SK-N-SH treated with all-trans-retinoic acid at 6 μM for 48 hours (cell line): ENCODE results near the gene AKAP13.
A peak's percentile ranks its signal among the peaks of the same experiment; 100 is the strongest.
"Not testable (repeated sequence)": the region's sequence is repeated elsewhere in the genome, so short reads cannot be mapped to it uniquely, and the experiment has no call there.

Experiments used
- ATAC-seq: fragments of 200-7000 bp; cut with Tn5 transposase; 3 replicates; pipeline ENCODE4 v1.9.1; 2020; ENCODE audit warnings: mild to moderate bottlenecking, moderate library complexity
- ARNTL ChIP-seq: fragments of 450-650 bp; formaldehyde crosslinking; IDR thresholded peaks from 2 replicates; pipeline ENCODE4 v1.5.0; 2020; ENCODE audit warnings: low read depth, mild to moderate bottlenecking, moderate library complexity, borderline replicate concordance
- BACH2 ChIP-seq: fragments of 250-450 bp; sonication (Bioruptor Pico); IDR thresholded peaks from 2 replicates; pipeline ENCODE4 v1.9.0; 2021; ENCODE audit warnings: mild to moderate bottlenecking, borderline replicate concordance
- CSRNP3 ChIP-seq: fragments of 250-450 bp; sonication (Bioruptor Pico); IDR thresholded peaks from 2 replicates; pipeline ENCODE4 v1.5.1; 2021; ENCODE audit warnings: mild to moderate bottlenecking, moderate library complexity
- ESRRG ChIP-seq: fragments of 250-450 bp; sonication (Bioruptor Pico); IDR thresholded peaks from 2 replicates; pipeline ENCODE4 v1.6.1; 2021; ENCODE audit warnings: mild to moderate bottlenecking
- GLIS3 ChIP-seq: fragments of 250-450 bp; sonication (Bioruptor Pico); IDR thresholded peaks from 2 replicates; pipeline ENCODE4 v1.5.0; 2020; ENCODE audit warnings: mild to moderate bottlenecking, moderate library complexity
- OSR1 ChIP-seq: fragments of 250-450 bp; sonication (Bioruptor Pico); IDR thresholded peaks from 2 replicates; pipeline ENCODE4 v1.8.0; 2022; ENCODE audit warnings: moderate library complexity, mild to moderate bottlenecking, inconsistent platforms
- PATZ1 ChIP-seq: fragments of 250-450 bp; sonication (Bioruptor Pico); IDR thresholded peaks from 2 replicates; pipeline ENCODE4 v1.8.0; 2020; ENCODE audit warnings: mild to moderate bottlenecking, moderate library complexity, borderline replicate concordance
- POU6F1 ChIP-seq: fragments of 250-450 bp; sonication (Bioruptor Pico); IDR thresholded peaks from 2 replicates; pipeline ENCODE4 v1.8.0; 2021; ENCODE audit warnings: low read depth, mild to moderate bottlenecking, moderate library complexity, borderline replicate concordance
- PPARA ChIP-seq: fragments of 250-450 bp; sonication (Bioruptor Pico); IDR thresholded peaks from 2 replicates; pipeline ENCODE4 v1.5.0; 2020; ENCODE audit warnings: mild to moderate bottlenecking, borderline replicate concordance
- RARB ChIP-seq: fragments of 250-450 bp; sonication (Bioruptor Pico); IDR thresholded peaks from 2 replicates; pipeline ENCODE4 v1.8.0; 2021; ENCODE audit warnings: mild to moderate bottlenecking, moderate library complexity
- SNAI2 ChIP-seq: fragments of 250-450 bp; sonication (Bioruptor Pico); IDR thresholded peaks from 2 replicates; pipeline ENCODE4 v1.5.0; 2020; ENCODE audit warnings: mild to moderate bottlenecking, moderate library complexity
- TCF4 ChIP-seq: fragments of 250-450 bp; sonication (Bioruptor Pico); IDR thresholded peaks from 2 replicates; pipeline ENCODE4 v1.8.0; 2021; ENCODE audit warnings: mild to moderate bottlenecking, moderate library complexity, borderline replicate concordance
- TOX ChIP-seq: fragments of 250-450 bp; sonication (Bioruptor Pico); IDR thresholded peaks from 2 replicates; pipeline ENCODE4 v1.8.0; 2021; ENCODE audit warnings: mild to moderate bottlenecking, moderate library complexity, borderline replicate concordance
- ZC3H10 ChIP-seq: fragments of 250-450 bp; sonication (Bioruptor Pico); IDR thresholded peaks from 2 replicates; pipeline ENCODE4 v1.5.1; 2021; ENCODE audit warnings: mild to moderate bottlenecking, moderate library complexity
- ZFP3 ChIP-seq: fragments of 250-450 bp; sonication (Bioruptor Pico); IDR thresholded peaks from 2 replicates; pipeline ENCODE4 v1.5.0; 2020; ENCODE audit warnings: mild to moderate bottlenecking, moderate library complexity
- ZNF565 ChIP-seq: fragments of 450-650 bp; formaldehyde crosslinking; conservative IDR thresholded peaks from 2 replicates; pipeline ENCODE4 v1.5.0; 2020; ENCODE audit warnings: low read depth, mild to moderate bottlenecking, moderate library complexity
- ZNF70 ChIP-seq: fragments of 450-650 bp; formaldehyde crosslinking; IDR thresholded peaks from 2 replicates; pipeline ENCODE4 v1.5.0; 2020; ENCODE audit warnings: mild to moderate bottlenecking, moderate library complexity
- ZNF8 ChIP-seq: fragments of 450-650 bp; formaldehyde crosslinking; IDR thresholded peaks from 2 replicates; pipeline ENCODE4 v1.5.0; 2020; ENCODE audit warnings: mild to moderate bottlenecking, moderate library complexity

The AKAP13 gene

GRCh38 chr15:85430406-85431204, 50.2 kb downstream of the AKAP13 start:
- ATAC-seq, result no peak
- TF ChIP-seq TCF4 (CRISPR knock-in tag), result no peak
- TF ChIP-seq PATZ1 (CRISPR knock-in tag), result no peak

GRCh38 chr15:85439996-85440395, 59.6 kb downstream of the AKAP13 start:
- no peak for ATAC-seq
- TF ChIP-seq ZFP3 (CRISPR knock-in tag) (no peak), TOX (CRISPR knock-in tag) (no peak), SNAI2 (CRISPR knock-in tag) (no peak), ZNF565 (CRISPR knock-in tag) (no peak), PATZ1 (CRISPR knock-in tag) (no peak), PPARA (CRISPR knock-in tag) (no peak), ARNTL (CRISPR knock-in tag) (no peak)

- no peak for TF ChIP-seq PPARA (CRISPR knock-in tag)
- no peak for TF ChIP-seq ZFP3 (CRISPR knock-in tag)
- no peak for ATAC-seq
Observed at GRCh38 chr15:85440451-85440850, 60.0 kb downstream of the AKAP13 start.

GRCh38 chr15:85441854-85442253, 61.5 kb downstream of the AKAP13 start:
- ATAC-seq, result not testable (repeated sequence)

GRCh38 chr15:85443046-85443445, 62.6 kb downstream of the AKAP13 start:
- no peak for TF ChIP-seq GLIS3
- TF ChIP-seq OSR1 (CRISPR knock-in tag), result no peak
- no peak for TF ChIP-seq ZNF565 (CRISPR knock-in tag)
- TF ChIP-seq ZNF8 (CRISPR knock-in tag), result no peak
- TF ChIP-seq ESRRG (CRISPR knock-in tag), result no peak
- no peak for TF ChIP-seq SNAI2 (CRISPR knock-in tag)
- TF ChIP-seq RARB (CRISPR knock-in tag), result no peak
- no peak for TF ChIP-seq ZNF70 (CRISPR knock-in tag)
- no peak for TF ChIP-seq CSRNP3 (CRISPR knock-in tag)
- no peak for ATAC-seq

- peak; percentile 43; the same call in 2 of the 3 replicates for ATAC-seq
- TF ChIP-seq POU6F1 (CRISPR knock-in tag), result no peak
- no peak for TF ChIP-seq CSRNP3 (CRISPR knock-in tag)
- no peak for TF ChIP-seq ZNF8 (CRISPR knock-in tag)
- no peak for TF ChIP-seq ZFP3 (CRISPR knock-in tag)
- no peak for TF ChIP-seq BACH2 (CRISPR knock-in tag)
- no peak for TF ChIP-seq GLIS3
- TF ChIP-seq TCF4 (CRISPR knock-in tag), result no peak
- no peak for TF ChIP-seq TOX (CRISPR knock-in tag)
- TF ChIP-seq ZC3H10 (CRISPR knock-in tag), result no peak
Observed at GRCh38 chr15:85443593-85444087, 63.2 kb downstream of the AKAP13 start.
